GM19395 (cell line): ENCODE measurements around the gene MRPS30.
"Not testable (repeated sequence)": the region's sequence is repeated elsewhere in the genome, so short reads cannot be mapped to it uniquely, and the experiment has no call there.

Experiments used
- ATAC-seq: cut with Tn5 transposase; IDR thresholded peaks from one replicate; pipeline ENCODE4 v1.9.1; 2021; ENCODE audit warnings: mild to moderate bottlenecking, moderate library complexity; ENCODE audit not compliant: unreplicated experiment

Gene MRPS30

DNA sequence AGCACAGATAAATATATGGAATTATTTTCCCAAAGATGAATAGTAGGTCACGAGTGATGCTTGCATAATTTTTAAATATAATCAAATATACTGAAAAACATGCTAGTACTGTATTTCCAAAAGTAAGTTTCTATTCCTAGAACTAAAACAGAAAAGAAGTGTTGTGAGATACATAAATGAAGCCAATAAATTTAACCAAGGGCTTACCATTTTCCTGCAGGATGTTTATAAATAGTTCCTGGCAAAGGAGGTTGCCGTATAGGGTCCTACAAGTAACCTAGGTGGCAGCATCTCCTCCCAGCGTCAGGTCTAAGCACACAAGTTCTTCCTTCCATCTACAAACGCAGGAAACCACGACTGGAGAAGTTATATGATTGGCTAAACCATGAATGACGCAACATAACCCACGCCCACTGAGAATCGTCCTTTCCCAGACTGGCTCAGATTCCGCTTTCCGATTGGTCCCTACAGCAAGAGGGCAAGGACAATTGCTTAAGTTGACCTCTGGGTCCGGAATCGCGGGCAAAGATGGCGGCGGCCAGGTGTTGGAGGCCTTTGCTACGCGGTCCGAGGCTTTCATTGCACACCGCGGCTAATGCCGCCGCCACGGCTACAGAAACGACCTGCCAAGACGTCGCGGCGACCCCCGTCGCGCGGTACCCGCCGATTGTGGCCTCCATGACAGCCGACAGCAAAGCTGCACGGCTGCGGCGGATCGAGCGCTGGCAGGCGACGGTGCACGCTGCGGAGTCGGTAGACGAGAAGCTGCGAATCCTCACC, at the start of gene MRPS30:
TSS of gene MRPS30 (plus strand) at position 513 of the 780 bp plus-strand sequence. CDS start at position 529, 16 bp downstream.
- ATAC-seq = peak; percentile 98

DNA sequence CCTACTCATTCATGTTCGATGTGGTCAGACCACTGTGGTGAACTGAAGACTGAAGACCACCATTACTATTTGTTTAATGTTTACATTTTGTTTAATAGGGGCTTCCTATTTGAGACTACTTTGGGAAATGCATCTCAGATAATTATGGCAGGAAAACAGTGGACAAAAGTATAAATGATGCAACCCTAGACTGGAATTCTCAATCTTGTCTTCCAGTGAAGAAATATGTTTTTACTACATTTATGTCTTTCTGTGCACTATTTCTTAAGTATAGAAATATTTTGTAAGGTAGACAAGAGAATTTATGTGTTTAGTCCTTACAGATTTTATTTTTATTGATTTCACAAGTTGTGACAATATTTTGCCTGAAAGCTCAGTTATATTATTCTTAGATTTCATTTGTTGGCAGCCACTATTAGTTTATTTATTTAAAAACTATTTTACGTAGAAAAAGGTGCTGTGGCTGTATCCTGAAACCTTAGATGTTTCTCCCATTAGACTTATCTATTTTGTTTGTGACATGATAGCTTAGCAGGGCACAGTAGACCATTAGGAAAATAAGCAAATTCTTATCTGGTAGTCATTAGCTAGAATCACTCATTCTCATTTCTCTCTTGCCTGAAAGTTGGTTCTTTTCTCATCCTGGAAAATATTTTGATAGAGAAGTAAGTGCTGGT, 39.4 kb upstream of the MRPS30 start:
- no peak for ATAC-seq

DNA sequence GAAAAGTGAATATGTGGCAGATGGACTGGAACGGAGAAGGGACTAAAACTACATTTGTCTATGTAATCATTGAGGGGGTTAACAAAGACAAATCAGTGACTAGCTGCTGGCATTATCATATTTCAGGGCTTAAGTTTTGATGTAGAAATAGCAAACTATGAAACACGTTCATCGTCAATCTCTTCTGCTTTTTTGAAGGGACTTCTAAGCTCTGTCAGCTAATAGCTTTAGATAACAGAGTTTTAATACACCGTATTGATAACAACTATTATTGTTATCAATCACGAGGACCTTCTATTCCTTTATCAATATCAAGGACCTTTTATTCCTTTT, 38.9 kb upstream of the MRPS30 start:
- ATAC-seq = no peak

DNA sequence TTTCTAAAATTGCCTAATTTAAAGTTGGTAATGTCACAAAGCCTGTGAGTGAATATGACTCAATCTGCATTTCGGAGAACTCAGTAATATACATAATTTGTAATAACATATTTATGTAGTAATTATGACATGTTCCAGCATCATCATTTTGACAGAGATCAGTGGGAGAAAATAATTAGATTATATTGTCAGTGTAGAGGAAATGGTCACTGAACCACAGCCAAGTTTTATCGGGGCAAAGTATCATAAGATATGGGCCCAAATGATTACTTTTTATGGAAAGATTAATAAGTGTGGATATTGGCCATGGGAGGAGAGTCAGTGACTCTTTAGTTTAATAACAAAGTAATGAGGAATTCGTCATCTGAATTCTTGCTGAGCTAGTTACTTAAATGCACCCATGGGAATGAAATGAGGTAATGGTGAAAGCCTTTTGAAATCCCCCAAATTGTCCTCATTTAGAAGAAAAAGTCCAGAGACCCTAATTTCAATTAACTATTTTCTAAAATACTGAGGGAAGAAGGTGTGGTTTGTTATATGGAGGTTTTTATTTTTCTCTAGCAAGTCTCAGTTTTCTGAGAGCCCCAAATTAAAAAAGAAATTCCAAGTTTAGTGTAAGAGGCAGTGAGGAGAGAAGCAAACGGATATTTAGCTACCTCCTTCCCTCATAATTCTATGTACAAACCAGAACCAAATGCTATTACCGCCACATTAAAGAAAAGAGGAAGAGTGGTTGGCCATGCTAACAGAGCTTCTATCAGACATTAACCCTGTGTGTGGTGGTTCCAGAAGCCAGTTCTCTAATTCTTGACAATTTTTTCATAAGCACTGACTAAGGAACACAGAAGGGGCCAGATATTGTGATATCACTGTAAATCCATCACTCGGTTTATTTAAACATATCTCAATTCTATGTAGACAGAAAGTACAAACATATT, 37.7 kb upstream of the MRPS30 start:
- no peak for ATAC-seq

DNA sequence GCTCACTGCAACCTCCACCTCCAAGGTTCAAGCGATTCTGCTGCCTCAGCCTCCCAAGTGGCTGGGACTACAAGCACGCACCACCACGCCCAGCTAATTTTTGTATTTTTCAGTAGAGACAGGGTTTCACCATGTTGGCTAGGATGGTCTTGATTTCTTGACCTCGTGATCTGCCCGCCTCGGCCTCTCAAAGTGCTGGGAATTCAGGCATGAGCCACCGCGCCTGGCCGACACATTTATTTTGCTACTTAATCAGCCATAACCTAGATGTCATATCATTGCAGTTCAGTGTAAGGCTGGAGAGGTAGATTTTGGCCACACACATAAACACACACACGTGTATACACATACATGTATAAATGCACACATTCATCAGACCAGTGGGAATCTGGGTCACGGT, 36.4 kb upstream of the MRPS30 start:
- ATAC-seq = not testable (repeated sequence)

DNA sequence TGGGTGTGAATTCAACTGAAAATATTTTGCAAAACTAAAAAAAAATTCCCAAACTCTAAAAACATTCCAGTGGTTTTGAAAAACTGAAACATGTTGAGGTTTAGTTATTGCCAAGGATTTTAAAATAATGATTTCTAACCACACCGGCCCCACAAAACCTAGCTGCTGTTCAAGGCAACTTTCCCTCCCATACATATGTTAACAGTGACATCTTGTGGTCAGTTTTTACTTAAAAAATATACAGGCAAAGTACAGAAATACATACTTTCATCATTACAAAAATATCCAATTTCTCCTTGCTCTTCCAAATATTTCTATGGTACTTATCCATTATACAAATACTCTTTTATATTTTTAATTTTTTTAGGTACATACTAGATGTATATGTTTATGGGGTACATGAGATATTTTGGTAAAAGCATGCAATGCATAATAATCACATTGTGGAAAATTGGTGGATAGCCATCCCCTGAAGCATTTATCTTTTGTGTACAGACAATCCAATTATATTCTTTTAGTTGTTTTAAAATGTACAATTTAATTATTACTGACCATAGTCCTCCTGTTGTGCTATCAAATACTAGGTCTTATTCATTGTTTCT, 34.4 kb upstream of the MRPS30 start:
- no peak for ATAC-seq

DNA sequence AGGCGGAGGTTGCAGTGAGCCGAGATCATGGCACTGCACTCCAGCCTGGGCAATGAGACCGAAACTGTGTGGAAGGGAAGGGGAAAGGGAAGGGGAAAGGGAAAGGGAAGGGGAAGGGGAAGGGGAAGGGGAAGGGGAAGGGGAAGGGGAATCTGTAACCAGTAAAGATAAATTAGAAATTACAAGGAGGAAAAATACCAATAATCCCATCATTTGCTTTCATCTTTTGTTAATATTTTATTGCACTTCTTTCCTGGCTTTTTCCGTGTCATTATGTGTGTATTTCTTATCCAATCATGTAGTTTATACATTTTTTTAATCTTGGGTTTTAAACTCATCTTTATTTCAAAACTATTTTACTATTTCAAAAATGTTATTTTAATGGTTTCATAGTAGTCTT, 29.6 kb upstream of the MRPS30 start:
- no peak for ATAC-seq

DNA sequence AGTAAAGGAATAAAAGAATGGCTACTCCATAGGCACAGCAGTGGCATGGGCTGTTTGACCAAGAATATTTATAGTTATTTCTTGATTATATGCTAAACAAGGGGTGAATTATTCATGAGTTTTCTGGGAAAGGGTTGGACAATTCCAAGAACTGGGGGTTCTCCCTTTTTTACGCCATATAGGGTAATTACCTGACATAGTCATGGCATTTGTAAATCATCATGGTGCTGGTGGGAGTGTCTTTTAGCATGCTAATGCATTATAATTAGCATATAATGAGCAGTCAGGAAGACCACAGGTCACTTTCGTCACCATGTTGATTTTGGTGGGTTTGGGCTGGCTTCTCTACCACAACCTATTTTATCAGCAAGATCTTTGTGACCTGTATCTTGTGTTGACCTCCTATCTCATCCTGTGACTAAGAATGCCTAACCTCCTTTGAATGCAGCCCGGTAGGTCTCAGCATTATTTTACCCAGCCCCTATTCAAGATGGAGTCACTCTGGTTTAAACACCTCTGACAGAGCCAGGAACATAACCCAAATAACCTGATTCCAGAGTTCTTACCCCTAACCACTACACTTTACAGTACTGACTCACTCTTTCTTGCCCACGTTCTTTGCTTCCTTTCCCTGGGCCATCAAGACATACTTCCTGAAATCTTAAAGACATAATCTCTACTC, 25.0 kb upstream of the MRPS30 start:
- ATAC-seq = no peak

DNA sequence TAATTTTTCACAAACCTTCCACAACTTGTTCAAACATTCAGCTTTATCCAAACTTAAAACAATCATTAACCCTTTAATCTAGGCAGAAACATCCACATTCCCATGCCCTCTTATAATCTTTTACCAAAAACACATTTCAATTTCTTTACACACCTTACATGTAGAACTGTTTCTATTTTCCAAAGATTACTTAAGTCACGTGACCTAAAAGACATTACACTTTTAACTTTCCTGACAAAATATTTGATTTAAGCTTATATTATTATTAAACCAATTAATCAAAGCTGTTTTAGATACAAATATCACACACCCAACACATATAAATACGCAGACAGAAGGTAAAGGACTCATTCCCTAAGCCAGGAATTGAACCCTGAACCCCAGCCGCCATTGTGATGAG, 21.0 kb upstream of the MRPS30 start:
- no peak for ATAC-seq

DNA sequence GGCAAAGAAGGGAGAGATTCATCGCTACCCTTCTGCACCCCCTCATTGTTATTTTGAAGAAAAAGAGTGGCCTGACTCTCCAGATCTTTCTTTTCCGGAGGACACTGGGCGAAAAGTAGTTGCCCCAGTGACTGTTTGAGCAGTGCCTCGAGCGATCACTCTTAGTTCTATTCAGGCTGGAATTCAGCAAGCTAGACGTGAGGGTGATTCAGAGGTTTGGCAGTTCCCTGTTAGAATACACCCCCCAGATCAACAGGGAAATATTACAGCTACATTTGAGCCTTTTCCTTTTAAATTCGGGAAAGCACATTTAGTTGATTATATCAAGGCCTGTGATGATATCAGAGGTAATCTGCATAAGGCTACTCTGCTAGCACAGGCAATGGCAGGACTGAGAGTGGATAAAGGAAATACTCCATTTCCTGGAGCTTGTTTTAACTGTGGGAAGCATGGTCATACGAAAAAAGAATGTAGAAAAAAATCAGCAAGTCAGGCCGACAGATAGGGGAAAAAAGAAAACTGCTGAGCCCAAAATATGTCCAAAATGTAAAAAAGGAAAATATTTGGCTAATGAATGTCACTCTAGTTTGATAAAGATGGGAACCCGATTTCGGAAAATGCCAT, 19.3 kb upstream of the MRPS30 start:
- not testable (repeated sequence) for ATAC-seq

DNA sequence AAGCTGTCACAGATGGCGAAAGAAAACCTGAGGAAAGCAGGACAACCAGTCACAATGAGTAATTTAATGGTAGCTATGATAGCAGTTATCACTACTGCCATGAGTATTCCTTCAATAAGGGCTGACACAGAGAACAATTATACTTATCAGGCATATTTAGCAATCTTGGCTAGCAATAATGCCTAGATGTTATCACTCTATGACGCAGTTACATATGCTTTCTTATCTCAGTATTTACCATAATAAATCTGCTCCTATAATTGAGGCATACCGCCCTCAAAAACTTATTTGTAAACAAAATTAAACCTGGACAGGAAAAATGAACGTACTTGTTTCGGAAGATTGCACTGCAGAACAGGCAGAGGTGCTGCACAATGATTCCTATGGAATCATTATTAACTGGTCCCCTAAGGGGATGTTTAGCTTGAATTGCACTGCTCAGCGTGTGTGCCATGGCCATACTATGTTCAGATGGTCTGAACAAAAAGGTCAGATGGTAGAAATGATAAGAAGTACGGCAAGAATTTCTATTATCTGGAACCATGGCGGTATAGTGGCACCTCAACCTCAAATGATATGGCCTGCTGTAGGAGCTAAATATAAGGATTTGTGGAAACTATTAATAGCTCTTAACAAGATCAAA, 16.6 kb upstream of the MRPS30 start:
- not testable (repeated sequence) for ATAC-seq

DNA sequence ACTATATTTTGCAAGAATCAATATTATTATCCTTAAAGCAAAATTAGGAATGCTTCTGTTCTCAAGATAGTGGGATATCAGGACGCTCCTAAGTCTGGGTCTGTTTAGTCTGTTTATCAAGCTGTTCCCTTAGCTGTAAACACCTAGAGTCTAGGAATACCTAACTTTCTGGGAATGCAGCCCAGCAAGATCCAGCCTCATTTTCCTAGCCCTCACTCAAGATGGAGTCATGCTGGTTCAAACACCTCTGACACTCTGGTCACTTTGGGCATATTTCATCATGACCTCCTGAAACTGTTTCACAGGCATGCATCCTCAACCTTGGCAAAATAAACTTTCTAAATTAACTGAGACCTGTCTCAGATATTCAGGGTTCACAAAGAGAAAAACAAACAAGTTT, 14.4 kb upstream of the MRPS30 start:
- no peak for ATAC-seq

DNA sequence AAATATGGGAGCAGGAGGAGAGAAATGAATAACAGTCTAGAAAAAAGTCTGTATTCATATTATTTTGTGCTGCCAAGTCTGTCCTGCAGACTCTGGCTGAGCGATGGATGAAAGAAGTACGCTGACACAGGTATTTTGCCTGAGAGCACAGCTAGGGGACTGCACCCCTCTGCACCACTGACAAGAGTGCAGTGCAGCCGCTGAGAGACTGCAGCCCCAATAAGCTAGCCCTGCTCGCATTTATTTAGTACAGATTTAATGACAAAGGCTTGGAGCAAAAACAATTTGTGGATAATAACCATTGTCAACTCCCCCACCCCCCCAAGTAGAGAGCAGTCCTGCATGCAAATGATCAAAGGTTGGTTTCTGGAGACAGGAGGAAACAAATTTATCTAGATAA, 13.3 kb upstream of the MRPS30 start:
- no peak for ATAC-seq

DNA sequence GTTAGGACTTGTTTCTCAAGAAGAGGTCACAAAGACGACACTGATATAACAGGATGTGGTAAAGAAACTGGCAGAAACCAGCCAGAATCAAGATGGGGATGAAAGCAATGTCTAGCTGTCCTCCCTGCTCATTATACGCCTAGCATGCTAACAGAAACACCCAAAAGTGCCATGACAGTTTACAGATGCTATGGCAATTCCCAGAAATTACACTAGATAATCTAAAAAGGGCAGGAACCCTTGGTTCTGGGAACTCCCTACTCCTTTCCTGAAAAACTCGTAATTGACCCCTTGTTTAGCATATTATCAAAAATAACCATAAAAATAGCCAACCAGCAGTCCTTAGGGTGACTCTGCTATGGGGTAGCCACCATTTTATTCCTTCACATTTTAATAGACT, 10.9 kb upstream of the MRPS30 start:
- no peak for ATAC-seq

DNA sequence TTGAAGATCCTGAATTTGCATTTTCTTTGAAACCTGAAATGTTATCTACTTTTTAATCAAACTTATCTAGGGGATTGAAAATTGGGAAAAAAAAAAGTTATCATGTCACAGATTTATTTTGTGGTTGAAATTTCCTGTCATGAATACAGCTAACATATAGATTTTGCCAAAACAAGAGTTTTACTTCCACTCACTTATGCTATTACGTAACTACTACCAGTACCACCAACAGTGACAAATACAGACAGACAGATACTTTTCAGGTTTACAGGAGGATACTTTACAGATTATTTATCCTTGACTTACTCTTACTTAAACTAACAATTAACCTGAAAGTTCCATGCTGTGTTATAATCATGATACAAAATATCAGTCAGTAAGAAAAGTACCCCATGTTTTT, 6.8 kb upstream of the MRPS30 start:
- ATAC-seq = no peak

DNA sequence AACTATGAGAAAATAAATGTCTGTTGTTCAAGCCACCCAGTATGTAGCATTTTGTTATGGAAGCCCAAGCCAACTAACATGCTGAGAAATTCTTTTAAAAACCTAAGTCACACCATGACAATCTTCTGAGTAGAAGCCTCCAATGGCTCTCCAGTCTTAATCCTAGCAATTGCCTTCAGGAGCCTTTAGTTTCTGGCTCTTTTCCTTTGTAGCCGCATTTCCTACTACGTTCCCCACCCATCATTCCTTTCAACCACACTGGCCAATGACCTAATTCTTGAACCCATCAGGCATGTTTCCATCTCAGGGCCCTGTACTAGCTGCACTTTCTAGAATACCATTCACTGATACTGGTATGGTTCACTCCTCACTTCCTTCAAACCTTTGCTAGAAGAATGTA, 2.1 kb upstream of the MRPS30 start:
- ATAC-seq = no peak

DNA sequence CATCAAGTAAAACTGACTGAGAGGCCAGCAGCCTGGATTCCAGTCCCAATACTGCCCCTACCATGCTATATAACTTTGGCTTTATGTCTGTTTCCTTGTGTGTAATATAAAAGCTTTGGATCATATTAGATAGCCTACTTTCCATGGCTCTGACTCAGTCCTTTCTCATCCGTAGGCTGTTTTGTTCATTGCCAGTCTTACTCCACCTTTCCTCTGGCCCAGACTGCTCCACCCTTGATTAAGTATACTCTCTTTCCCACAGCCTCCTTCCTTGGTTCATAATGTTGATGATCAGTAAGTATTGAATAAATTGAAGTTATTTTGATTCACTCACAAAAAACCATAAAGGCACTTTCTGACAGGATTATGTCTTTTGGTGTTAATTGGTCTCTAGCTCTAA, 1.5 kb upstream of the MRPS30 start:
- no peak for ATAC-seq

DNA sequence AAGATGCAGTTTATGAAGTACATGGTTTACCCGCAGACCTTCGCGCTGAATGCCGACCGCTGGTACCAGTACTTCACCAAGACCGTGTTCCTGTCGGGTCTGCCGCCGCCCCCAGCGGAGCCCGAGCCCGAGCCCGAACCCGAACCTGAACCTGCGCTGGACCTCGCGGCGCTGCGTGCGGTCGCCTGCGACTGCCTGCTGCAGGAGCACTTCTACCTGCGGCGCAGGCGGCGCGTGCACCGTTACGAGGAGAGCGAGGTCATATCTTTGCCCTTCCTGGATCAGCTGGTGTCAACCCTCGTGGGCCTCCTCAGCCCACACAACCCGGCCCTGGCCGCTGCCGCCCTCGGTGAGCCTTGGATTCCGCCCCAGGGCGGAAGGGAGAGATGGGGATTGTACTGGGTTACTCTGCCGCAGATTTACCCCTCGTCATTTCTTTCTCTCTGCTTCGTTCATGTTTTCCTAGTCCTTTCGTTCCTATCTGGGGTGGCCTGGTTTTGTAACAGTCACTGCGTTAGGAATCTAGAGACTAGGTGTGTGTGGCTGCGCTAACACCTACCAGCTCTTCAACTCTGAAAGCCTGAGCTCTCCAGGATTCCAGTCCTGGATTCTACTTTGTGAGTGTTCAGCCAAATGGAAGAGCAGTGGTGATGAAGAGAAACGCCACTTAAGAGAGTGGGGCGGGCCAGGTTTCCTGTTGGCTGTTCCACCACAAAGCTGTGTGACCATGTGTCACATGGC, 638 bp downstream of the MRPS30 start:
- peak; percentile 47 for ATAC-seq

DNA sequence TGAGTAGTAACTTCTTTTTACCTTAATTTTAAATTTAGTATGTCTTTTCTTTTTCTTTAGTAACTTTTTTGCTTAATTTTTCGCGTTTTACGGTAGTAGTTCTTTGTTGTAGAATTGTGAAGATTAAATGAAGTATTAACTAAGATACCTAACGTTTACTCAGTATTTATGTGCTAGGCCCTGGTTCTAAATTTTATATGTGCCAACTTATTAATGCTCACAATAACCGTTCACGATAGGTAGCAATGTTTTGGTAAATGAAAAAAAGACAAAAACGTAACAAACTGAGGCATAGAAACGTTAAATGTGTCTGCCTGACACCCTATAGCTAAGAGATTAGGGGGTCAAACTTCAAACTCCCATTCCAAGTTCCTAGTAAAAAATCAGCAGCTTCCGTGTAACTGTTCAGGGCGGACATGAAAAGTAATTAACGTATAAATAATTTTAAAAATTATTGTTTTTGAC, 1.2 kb downstream of the MRPS30 start:
- ATAC-seq = no peak
